SU-DHL-6 (cell line): ENCODE data around the gene DAPK2.

Experiments used
- CTCF ChIP-seq: fragments of 200-600 bp; sonication (generic); IDR thresholded peaks from one replicate; pipeline ENCODE4 v1.5.1; 2017; ENCODE audit warnings: antibody characterized with exemption, mild to moderate bottlenecking, low read length, moderate library complexity; ENCODE audit not compliant: insufficient read depth, poor library complexity, severe bottlenecking
- EZH2phosphoT487 ChIP-seq: fragments of 200-600 bp; sonication (generic), shearing (Covaris generic); conservative IDR thresholded peaks from 2 replicates; pipeline ENCODE4 v1.6.1; 2018; ENCODE audit warnings: mild to moderate bottlenecking, antibody characterized with exemption, low read length, moderate library complexity, mixed read lengths

DNA sequence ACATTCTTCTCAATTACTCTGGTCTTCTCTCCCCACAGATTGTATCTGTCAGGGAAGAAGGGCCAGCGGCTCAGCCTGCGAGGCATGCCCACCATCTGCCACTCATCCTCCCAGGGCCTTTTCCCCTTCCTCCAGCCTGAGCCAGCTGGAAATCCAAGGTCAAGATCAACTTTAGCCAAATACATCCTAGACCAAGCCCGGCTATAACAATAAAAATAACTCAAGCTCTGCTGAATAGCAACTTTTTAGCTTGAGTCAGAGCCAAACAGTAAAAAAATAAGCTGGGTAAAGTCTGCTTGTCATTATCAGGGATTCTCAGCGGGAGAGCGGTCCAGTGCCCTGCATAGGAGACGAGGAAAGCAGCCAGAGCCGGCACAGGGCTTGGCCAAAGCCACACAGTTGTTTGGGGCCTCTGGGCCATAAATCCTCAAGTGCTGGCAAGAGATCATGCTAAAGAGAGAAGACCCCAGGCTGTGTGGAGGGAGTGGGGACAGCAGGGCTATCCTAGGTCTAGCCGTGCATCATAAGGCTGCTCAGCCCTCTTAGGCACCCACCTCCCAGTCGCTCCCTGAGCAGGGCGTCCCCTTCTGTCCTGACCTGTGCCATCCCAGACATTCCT is 136.4 kb downstream of the DAPK2 start:
- no peak for TF ChIP-seq CTCF
- TF ChIP-seq EZH2phosphoT487: no peak
